CD4-positive, alpha-beta T cell (primary cell): ENCODE data around the gene MBTD1. TPM values are rescaled to one million over a fixed set of nuclear protein-coding genes. Genes with fewer than 3 reads are reported as not detected.
"Not testable (repeated sequence)": the region's sequence is repeated elsewhere in the genome, so short reads cannot be mapped to it uniquely, and the experiment has no call there.

Experiments
- ATAC-seq: fragments of 200-7000 bp; cut with Tn5 transposase; one replicate; pipeline ENCODE4 v1.10.0; 2022; ENCODE audit warnings: mild to moderate bottlenecking; ENCODE audit not compliant: poor library complexity
- CTCF ChIA-PET: fragments of 350-600 bp; sonication (Branson Sonifier 250); formaldehyde crosslinking; loops from one replicate; lab custom pipeline; 2021; ENCODE audit warnings: antibody characterized with exemption, inconsistent platforms; lab: Charles Lee
- POLR2A ChIA-PET: fragments of 350-600 bp; sonication (Branson Sonifier 250); formaldehyde crosslinking; loops from one replicate; lab custom pipeline; 2021; ENCODE audit warnings: antibody characterized with exemption, inconsistent platforms; lab: Charles Lee
- DNase-seq, 14 experiments: peaks; one replicate each; pipeline ENCODE4 v3.0.0-alpha.2; 2013 to 2020; ENCODE audit warnings: mixed read lengths in 2 of 14
- H3K27ac ChIP-seq, 2 donors: one replicate each; pipeline versions ENCODE4 v1.5.1 to v1.7.0; 2013; ENCODE audit warnings: low read length in 2 of 2, low read depth in 1 of 2, mild to moderate bottlenecking in 1 of 2
- H3K27me3 ChIP-seq, 2 experiments: 1 replicate in 1 of 2; 2 replicates in 1 of 2; pipeline versions ENCODE4 v1.6.1 to v1.7.0; 2013; ENCODE audit warnings: low read length in 2 of 2, control low read depth in 1 of 2, mild to moderate bottlenecking in 1 of 2, moderate library complexity in 1 of 2; ENCODE audit not compliant: insufficient read depth in 2 of 2, control insufficient read depth in 1 of 2
- H3K36me3 ChIP-seq: one replicate; pipeline ENCODE4 v1.6.1; 2013; ENCODE audit warnings: low read length, control low read depth; ENCODE audit not compliant: insufficient read depth
- H3K4me1 ChIP-seq: one replicate; pipeline ENCODE4 v1.6.1; 2013; ENCODE audit warnings: low read length, control low read depth; ENCODE audit not compliant: insufficient read depth
- H3K4me3 ChIP-seq: one replicate; pipeline ENCODE4 v1.5.1; 2013; ENCODE audit warnings: mild to moderate bottlenecking, low read length, moderate library complexity
- H3K9me3 ChIP-seq, 2 experiments: 1 replicate in 1 of 2; 2 replicates in 1 of 2; pipeline versions ENCODE4 v1.6.1 to v1.7.0; 2013; ENCODE audit warnings: low read length in 2 of 2, mild to moderate bottlenecking in 2 of 2, control low read depth in 1 of 2, moderate library complexity in 1 of 2; ENCODE audit not compliant: control insufficient read depth in 1 of 2, insufficient read depth in 1 of 2
- H3K27ac Mint-ChIP-seq: one replicate; pipeline ENCODE4 v1.8.0; 2020; ENCODE audit warnings: mixed read lengths
- H3K27me3 Mint-ChIP-seq: one replicate; pipeline ENCODE4 v1.8.0; 2021; ENCODE audit warnings: mixed read lengths
- H3K36me3 Mint-ChIP-seq: one replicate; pipeline ENCODE4 v1.8.0; 2021; ENCODE audit warnings: low read depth, mixed read lengths
- H3K4me1 Mint-ChIP-seq: one replicate; pipeline ENCODE4 v1.8.0; 2021; ENCODE audit warnings: low read depth, mixed read lengths
- H3K4me3 Mint-ChIP-seq: one replicate; pipeline ENCODE4 v1.8.0; 2020; ENCODE audit warnings: mild to moderate bottlenecking, mixed read lengths
- H3K9me3 Mint-ChIP-seq: one replicate; pipeline ENCODE4 v1.8.0; 2020; ENCODE audit warnings: mixed read lengths
- CTCF ChIP-seq: fragments of 200-600 bp; IDR thresholded peaks from one replicate; pipeline ENCODE4 v1.8.0; 2022; ENCODE audit warnings: antibody characterized with exemption, mild to moderate bottlenecking
- intact Hi-C, 2 experiments: fragments of 100-400 bp; cut with DNase I in 1 of 2; cut with micrococcal nuclease in 1 of 2; formaldehyde crosslinking; loops; one replicate each; pipeline versions ENCODE4 v1.15.1 to v1.9.0; 2023 to 2025; cut with DNase I, micrococcal nuclease
- total RNA-seq, 174 experiments: library from RNA in 2 of 174; stranded (reverse) in 2 of 174; gene quantifications; one replicate each; pipeline ENCODE4 v1.2.3 and lab custom pipeline; 2021 to 2026

MBTD1 gene
- total RNA-seq, 2 experiments from 2014 or later, result 23.0 TPM

DNA sequence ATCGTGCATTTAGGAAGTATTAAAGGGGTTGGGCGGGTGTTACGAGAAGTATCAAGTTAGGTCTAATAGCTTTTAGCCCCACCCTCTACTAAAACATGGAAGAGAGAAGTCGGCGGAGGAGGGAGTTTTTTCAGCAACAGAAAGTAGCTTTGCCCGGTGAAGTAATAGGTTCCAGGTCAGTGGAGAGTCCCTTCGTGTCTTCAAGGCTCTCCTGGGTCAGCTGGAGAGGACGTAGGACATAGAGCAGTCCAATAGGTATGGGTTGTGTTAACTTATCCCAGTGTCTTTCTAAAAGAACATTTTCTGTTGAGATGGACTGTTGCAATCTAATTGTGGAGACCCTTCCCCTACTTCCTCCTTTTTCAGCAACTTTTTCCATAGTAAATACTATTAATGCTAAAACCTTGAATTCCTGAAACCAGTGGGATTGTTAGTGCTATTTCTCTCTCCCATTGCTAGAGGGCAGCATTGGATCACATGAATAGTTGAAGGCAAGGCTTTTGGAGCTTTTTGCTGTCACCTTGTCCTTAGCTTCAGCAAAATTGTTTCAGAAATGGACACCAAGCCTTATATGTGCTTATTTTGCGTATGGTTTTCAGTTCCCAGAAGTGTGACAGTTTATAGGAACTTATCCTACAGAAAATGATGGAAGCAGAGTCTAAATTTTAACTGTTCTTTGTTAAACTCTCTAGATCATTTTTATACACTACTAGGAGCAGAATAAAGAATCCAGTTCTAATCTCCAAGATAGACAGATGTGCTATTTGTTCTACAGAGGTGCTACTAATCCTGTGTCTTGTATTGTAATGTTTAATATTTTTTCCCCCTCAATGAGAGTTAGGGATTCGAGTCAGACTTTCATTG is 38.9 kb upstream of the MBTD1 start:
- Mint-ChIP-seq H3K4me1 (no peaks in the 10 kb centered on the region), H3K4me3 (no peak overlapping the region), H3K36me3 (peaks cover 63% of the 10 kb centered on the region), H3K9me3 (no peaks in the 10 kb centered on the region), H3K27me3 (no peaks in the 10 kb centered on the region), H3K27ac (peak overlapping the region; percentile 5)
- DNase-seq, result peak in 3 of 14 experiments; percentile 20 to 49 (median 49)
- Histone ChIP-seq H3K9me3 (no peaks in the 10 kb centered on the region), H3K27me3 (no peaks in the 10 kb centered on the region), H3K36me3 (peaks cover 37% of the 10 kb centered on the region), H3K4me1 (no peaks in the 10 kb centered on the region), H3K4me3 (no peak overlapping the region), H3K27ac (no peak overlapping the region)
- TF ChIP-seq CTCF, result peak; percentile 72
- ChIA-PET CTCF (interaction anchor here (0.7 to 1.3 kb wide), 3 partner anchors 73 to 249 kb away, joined by 3 to 6 read pairs (median 3); no protein-coding TSS in a partner anchor), POLR2A (no interaction called here)
- intact Hi-C loops, result loop anchor here (1.0 to 10.0 kb wide), 6 partner anchors 242 to 809 kb away; no protein-coding TSS in a partner anchor
- no peak for ATAC-seq

- CTCF ChIA-PET, POLR2A ChIA-PET, H3K9me3 Mint-ChIP-seq, H3K9me3 ChIP-seq, H3K4me1 ChIP-seq, H3K27ac ChIP-seq, H3K27me3 Mint-ChIP-seq, H3K4me3 ChIP-seq, H3K4me1 Mint-ChIP-seq, H3K27ac Mint-ChIP-seq, H3K4me3 Mint-ChIP-seq, H3K27me3 ChIP-seq, DNase-seq, ATAC-seq: not testable (repeated sequence)
- peaks cover 78% of the 10 kb centered on the region for H3K36me3 ChIP-seq
- H3K36me3 Mint-ChIP-seq, result peaks cover 95% of the 10 kb centered on the region
- intact Hi-C loops, result loop anchor here (10.0 kb wide), 2 partner anchors 440 to 470 kb away; no protein-coding TSS in a partner anchor
Measured at GRCh38 chr17:51294338-51294737, 34.5 kb upstream of the MBTD1 start.

DNA sequence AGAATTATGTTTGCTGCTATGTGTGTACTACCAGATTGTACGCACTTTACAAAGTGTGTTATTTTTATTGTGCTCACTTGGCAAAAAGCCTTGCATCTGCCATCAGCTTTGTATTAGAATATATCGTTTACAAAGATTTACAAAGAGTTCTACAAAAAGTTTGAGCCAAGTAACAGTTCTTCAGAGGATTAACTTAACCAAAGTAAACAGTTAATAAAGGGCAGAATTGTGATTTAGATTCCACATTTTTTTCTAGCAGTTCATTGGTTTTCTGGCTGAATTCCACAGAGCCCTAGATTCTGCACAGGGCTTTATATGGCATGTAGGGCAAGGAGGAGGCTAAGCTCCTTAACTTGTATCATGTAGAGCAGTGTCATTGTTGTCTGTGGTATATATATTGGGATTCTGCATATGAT is 29.9 kb upstream of the MBTD1 start:
- ChIA-PET POLR2A (no interaction called here), CTCF (no interaction called here)

More for the DNA sequence above, 29.9 kb upstream of the MBTD1 start:
- no peak for TF ChIP-seq CTCF
- H3K36me3 Mint-ChIP-seq, result peaks cover 97% of the 10 kb centered on the region
- intact Hi-C loops, result loop anchor here (10.0 kb wide), 2 partner anchors 445 to 475 kb away; no protein-coding TSS in a partner anchor
- Histone ChIP-seq H3K9me3 (no peaks in the 10 kb centered on the region), H3K27me3 (no peaks in the 10 kb centered on the region), H3K4me3 (no peak overlapping the region), H3K36me3 (peaks cover 87% of the 10 kb centered on the region), H3K27ac (no peak overlapping the region), H3K4me1 (no peaks in the 10 kb centered on the region)
- DNase-seq (no peak), ATAC-seq (no peak)
- no peak overlapping the region for H3K4me3 Mint-ChIP-seq
- peaks cover 5% of the 10 kb centered on the region for H3K4me1 Mint-ChIP-seq
- no peaks in the 10 kb centered on the region for H3K9me3 Mint-ChIP-seq
- H3K27me3 Mint-ChIP-seq, result no peaks in the 10 kb centered on the region
- peak overlapping the region; percentile 14 for H3K27ac Mint-ChIP-seq
